Adrenal gland (tissue), 5 donors: ENCODE data around the gene PEAK1.

Source experiments
- CTCF ChIP-seq, 6 experiments: fragments of 450-650 bp in 4 of 6; fragments of 200-600 bp in 2 of 6; sonication (generic) in 1 of 6; IDR thresholded peaks; 1 replicate in 5 of 6; 2 replicates in 1 of 6; pipeline versions ENCODE4 v1.5.1 to v1.8.0; 2016 to 2021; ENCODE audit warnings: antibody characterized with exemption in 6 of 6, mild to moderate bottlenecking in 2 of 6, moderate library complexity in 1 of 6
- POLR2A ChIP-seq, 2 donors: fragments of 450-650 bp; IDR thresholded peaks; one replicate each; pipeline ENCODE4 v1.6.1; 2017; ENCODE audit warnings: antibody characterized with exemption in 2 of 2, mild to moderate bottlenecking in 2 of 2, moderate library complexity in 1 of 2
- donor health status: DM: no; HTN: no; CAD: no.

GRCh38 chr15:77127626-77128025, 292.3 kb downstream of the PEAK1 start:
- no peak for TF ChIP-seq CTCF (IDR thresholded peaks at IDR 0.05)
- TF ChIP-seq POLR2A (IDR thresholded peaks at IDR 0.05), result no peak
